ENCODE data around the gene CATSPER3. TPM values are rescaled to one million over a fixed set of nuclear protein-coding genes. Genes with fewer than 3 reads are reported as not detected.

The CATSPER3 gene
- total and polyA plus RNA-seq, 2 of the 13 experiments (the other 11 are each of a cell fraction or from before 2014, with no cell fraction given): 0.33 to 0.37 TPM

GRCh38 chr5:135004376-135004775, 36.7 kb downstream of the CATSPER3 start:
- intact Hi-C loops (cut with micrococcal nuclease; ENCODE audit: unreplicated experiment) (no loop called here), in situ Hi-C loops (cut with HindIII; ENCODE audit: extremely low pct_ligation_motif_present, low pct_unique_long_range_greater_than_20kb) (no loop called here)
- no peak overlapping the region for H3K27ac ChIP-seq (ENCODE audit: extremely low read length, insufficient read depth, low read length)
- no TSS peak for BruUV-seq (replicated peaks)
- no peak for FAIRE-seq
- no peaks in the 10 kb centered on the region for H4K20me1 ChIP-seq (ENCODE audit: insufficient read depth, low read length)
- H3K4me2 ChIP-seq (ENCODE audit: low read depth, low read length): no peak overlapping the region
- no peak for DNase-seq (ENCODE audit: low spot score)
- H3K9ac ChIP-seq (ENCODE audit: insufficient read depth, low read depth, low read length): no peak overlapping the region
- H3K79me2 ChIP-seq (ENCODE audit: insufficient read depth, low read length): no peaks in the 10 kb centered on the region
- no peaks in the 10 kb centered on the region for H3K36me3 ChIP-seq (replicated peaks in 1 of 2; ENCODE audit: control insufficient read depth in 1 of 2, insufficient read depth in 2 of 2, low read length in 2 of 2)
- TF ChIP-seq PBX3 (CRISPR knock-in tag; IDR thresholded peaks at IDR 0.05; ENCODE audit: borderline replicate concordance) (no peak), CBX1 (IDR thresholded peaks at IDR 0.05; ENCODE audit: low read depth) (no peak)
- H3K27me3 ChIP-seq (ENCODE audit: control insufficient read depth in 1 of 2, insufficient read depth in 2 of 2, low read length in 2 of 2): no peaks in the 10 kb centered on the region
- no peak overlapping the region for H3K4me3 ChIP-seq (replicated peaks in 1 of 3; ENCODE audit: insufficient read depth in 1 of 3, low read depth in 2 of 3, low read length in 3 of 3)
- no peaks in the 10 kb centered on the region for H3K9me3 ChIP-seq (ENCODE audit: low read length)
- ATAC-seq: no peak
- WGBS (ENCODE audit: low lambda C conversion rate): 61% methylated on average over 3 of the region's 3 CpGs
- ChIA-PET CTCF (ENCODE audit: low intra/inter-chr PET ratio, low total read pairs) (no interaction called here), POLR2A (no interaction called here)
- no peaks in the 10 kb centered on the region for H3K4me1 ChIP-seq (ENCODE audit: insufficient read depth, low read length)
- H2AFZ ChIP-seq (ENCODE audit: low read length): no peak overlapping the region

- no peak overlapping the region for H3K4me3 ChIP-seq (replicated peaks in 1 of 3; ENCODE audit: insufficient read depth in 1 of 3, low read depth in 2 of 3, low read length in 3 of 3)
- H3K9me3 ChIP-seq (ENCODE audit: low read length): no peaks in the 10 kb centered on the region
- ATAC-seq (no peak; the same call in 2 of the 3 replicates), DNase-seq (ENCODE audit: low spot score) (no peak), FAIRE-seq (no peak)
- H3K4me2 ChIP-seq (ENCODE audit: low read depth, low read length): no peak overlapping the region
- WGBS (ENCODE audit: low lambda C conversion rate): no CpG with 5 or more reads among the region's 3 CpGs
- no peaks in the 10 kb centered on the region for H3K36me3 ChIP-seq (replicated peaks in 1 of 2; ENCODE audit: control insufficient read depth in 1 of 2, insufficient read depth in 2 of 2, low read length in 2 of 2)
- no peak overlapping the region for H3K9ac ChIP-seq (ENCODE audit: insufficient read depth, low read depth, low read length)
- ChIA-PET CTCF (ENCODE audit: low intra/inter-chr PET ratio, low total read pairs) (no interaction called here), POLR2A (no interaction called here)
- H3K79me2 ChIP-seq (ENCODE audit: insufficient read depth, low read length): no peaks in the 10 kb centered on the region
- no peaks in the 10 kb centered on the region for H3K4me1 ChIP-seq (ENCODE audit: insufficient read depth, low read length)
- intact Hi-C loops (cut with micrococcal nuclease; ENCODE audit: unreplicated experiment) (no loop called here), in situ Hi-C loops (cut with HindIII; ENCODE audit: extremely low pct_ligation_motif_present, low pct_unique_long_range_greater_than_20kb) (no loop called here)
- no peaks in the 10 kb centered on the region for H3K27me3 ChIP-seq (ENCODE audit: control insufficient read depth in 1 of 2, insufficient read depth in 2 of 2, low read length in 2 of 2)
- no TSS peak for BruUV-seq (replicated peaks)
- no peak overlapping the region for H3K27ac ChIP-seq (ENCODE audit: extremely low read length, insufficient read depth, low read length)
- H4K20me1 ChIP-seq (ENCODE audit: insufficient read depth, low read length): no peaks in the 10 kb centered on the region
- H2AFZ ChIP-seq (ENCODE audit: low read length): no peak overlapping the region
- TF ChIP-seq PLRG1 (conservative IDR thresholded peaks at IDR 0.05): no peak
- no peak for TF ChIP-seq ZNF281 (CRISPR knock-in tag; IDR thresholded peaks at IDR 0.05; ENCODE audit: borderline replicate concordance)
- TF ChIP-seq SRF (IDR thresholded peaks at IDR 0.05; ENCODE audit: low read depth, low read length): no peak
- TF ChIP-seq ZNF333 (CRISPR knock-in tag; IDR thresholded peaks at IDR 0.05; ENCODE audit: borderline replicate concordance): no peak
- TF ChIP-seq RCOR2 (CRISPR knock-in tag; IDR thresholded peaks at IDR 0.05): no peak
- no peak for TF ChIP-seq MATR3 (CRISPR knock-in tag; IDR thresholded peaks at IDR 0.05)
- no peak for TF ChIP-seq BCLAF1 (IDR thresholded peaks at IDR 0.05)
- TF ChIP-seq NPAS2 (CRISPR knock-in tag; IDR thresholded peaks at IDR 0.05; ENCODE audit: borderline replicate concordance): no peak
- TF ChIP-seq ZNF18 (CRISPR knock-in tag; IDR thresholded peaks at IDR 0.05; ENCODE audit: insufficient replicate concordance): no peak
Measured at GRCh38 chr5:135005076-135005475, 37.4 kb downstream of the CATSPER3 start.
